Measurements from ENCODE around the gene ALKBH7.

ALKBH7 gene

DNA sequence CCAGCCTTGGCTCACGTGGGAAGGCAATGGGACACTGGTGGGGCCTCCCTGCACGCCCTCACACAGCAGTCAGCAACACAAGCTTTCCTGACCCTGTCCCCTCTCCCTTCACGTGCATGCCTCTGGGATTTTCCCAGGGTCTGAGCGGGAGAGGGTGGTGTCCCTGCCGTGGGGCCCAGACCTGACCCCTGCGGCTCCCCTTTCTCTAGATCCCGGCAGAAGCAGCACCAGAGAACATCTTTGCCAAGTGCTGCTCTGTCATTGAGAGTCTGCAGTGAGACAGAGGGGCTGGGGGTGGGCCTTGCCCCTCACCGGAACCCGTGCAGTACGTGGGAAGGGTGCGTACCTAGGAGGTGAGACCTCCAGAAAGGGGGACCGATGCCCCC lies 39.5 kb downstream of the ALKBH7 start:
- CTCF ChIA-PET = interaction anchor here (0.6 kb wide), 1 partner anchor 94 kb away, joined by 3 read pairs; no protein-coding TSS in a partner anchor

GRCh38 chr19:6412447-6413091 lies 40.0 kb downstream of the ALKBH7 start:
- ChIA-PET CTCF (interaction anchor here (0.6 kb wide), 1 partner anchor 93 kb away, joined by 3 read pairs; no protein-coding TSS in a partner anchor), POLR2A (interaction anchor here (1.1 kb wide), 1 partner anchor 10 kb away, joined by 4 read pairs; no protein-coding TSS in a partner anchor)
- peaks cover 2 to 41% (median 31%) of the 10 kb centered on the region in 4 experiments for H3K36me3 ChIP-seq (ENCODE audit: control insufficient read depth in 4 of 4, insufficient read depth in 4 of 4, low read length in 3 of 4)
- DNase-seq = peak in 2 of 3 donors; percentile 40 to 53
- H3K4me3 ChIP-seq (ENCODE audit: control insufficient read depth in 1 of 7, extremely low read depth in 1 of 7, insufficient read depth in 4 of 7, low read depth in 2 of 7, low read length in 6 of 7) = no peak overlapping the region
- no peak overlapping the region for H3K27ac ChIP-seq (ENCODE audit: insufficient read depth in 1 of 2, low read depth in 1 of 2, low read length in 2 of 2, poor library complexity in 1 of 2, severe bottlenecking in 2 of 2)
- H3K27me3 ChIP-seq (replicated peaks in 2 of 5; ENCODE audit: control insufficient read depth in 4 of 5, insufficient read depth in 5 of 5, low read length in 4 of 5) = no peaks in the 10 kb centered on the region
- no peaks in the 10 kb centered on the region for H3K4me1 ChIP-seq (ENCODE audit: control extremely low read depth in 1 of 4, control insufficient read depth in 4 of 4, insufficient read depth in 4 of 4, low read length in 3 of 4)
- no peaks in the 10 kb centered on the region for H3K9me3 ChIP-seq (ENCODE audit: control extremely low read depth in 1 of 5, control insufficient read depth in 4 of 5, insufficient read depth in 2 of 5, low read depth in 1 of 5, low read length in 4 of 5)
- 73% methylated on average over 8 of the region's 15 CpGs for WGBS (ENCODE audit: insufficient coverage)

More for the DNA sequence above, 39.5 kb downstream of the ALKBH7 start:
- Histone ChIP-seq H3K4me1 (ENCODE audit: control extremely low read depth in 1 of 4, control insufficient read depth in 4 of 4, insufficient read depth in 4 of 4, low read length in 3 of 4) (no peaks in the 10 kb centered on the region), H3K4me3 (ENCODE audit: control insufficient read depth in 1 of 7, extremely low read depth in 1 of 7, insufficient read depth in 4 of 7, low read depth in 2 of 7, low read length in 6 of 7) (no peak overlapping the region), H3K27me3 (replicated peaks in 2 of 5; ENCODE audit: control insufficient read depth in 4 of 5, insufficient read depth in 5 of 5, low read length in 4 of 5) (no peaks in the 10 kb centered on the region), H3K27ac (ENCODE audit: insufficient read depth in 1 of 2, low read depth in 1 of 2, low read length in 2 of 2, poor library complexity in 1 of 2, severe bottlenecking in 2 of 2) (no peak overlapping the region), H3K9me3 (ENCODE audit: control extremely low read depth in 1 of 5, control insufficient read depth in 4 of 5, insufficient read depth in 2 of 5, low read depth in 1 of 5, low read length in 4 of 5) (no peaks in the 10 kb centered on the region), H3K36me3 (ENCODE audit: control insufficient read depth in 4 of 4, insufficient read depth in 4 of 4, low read length in 3 of 4) (peaks cover 0 to 36% (median 28%) of the 10 kb centered on the region in 4 experiments)
- POLR2A ChIA-PET = interaction anchor here (1.1 kb wide), 1 partner anchor 11 kb away, joined by 4 read pairs; no protein-coding TSS in a partner anchor
- no peak for DNase-seq
- 95% methylated on average over 12 of the region's 12 CpGs for WGBS (ENCODE audit: insufficient coverage)

DNA sequence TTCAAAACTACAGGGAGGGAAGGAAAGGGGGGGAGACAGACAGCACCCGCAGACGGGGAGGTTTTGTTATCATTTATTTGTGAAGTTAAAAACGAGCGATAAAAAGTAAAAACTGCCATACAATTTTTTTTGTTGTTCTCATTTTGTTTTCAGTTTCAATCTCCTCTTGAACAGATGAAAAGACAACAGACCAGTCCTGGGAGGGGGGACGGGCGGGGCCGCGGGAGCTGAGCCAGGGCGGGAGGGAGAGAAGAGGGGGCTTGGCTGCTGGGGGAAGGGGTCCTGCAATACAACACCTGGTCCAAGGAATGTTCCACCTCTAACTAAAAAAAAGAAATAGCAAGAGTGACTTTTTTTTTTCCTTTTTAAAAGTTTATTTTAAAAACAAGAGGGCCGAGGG lies 40.7 kb downstream of the ALKBH7 start:
- DNase-seq = no peak
- H3K36me3 ChIP-seq (ENCODE audit: control insufficient read depth in 4 of 4, insufficient read depth in 4 of 4, low read length in 3 of 4) = peaks cover 4 to 48% (median 38%) of the 10 kb centered on the region in 4 experiments
- 100% methylated on average over 1 of the region's 10 CpGs for WGBS (ENCODE audit: insufficient coverage)
- ChIA-PET POLR2A (no interaction called here), CTCF (no interaction called here)
- no peak overlapping the region for H3K27ac ChIP-seq (ENCODE audit: insufficient read depth in 1 of 2, low read depth in 1 of 2, low read length in 2 of 2, poor library complexity in 1 of 2, severe bottlenecking in 2 of 2)
- H3K9me3 ChIP-seq (ENCODE audit: control extremely low read depth in 1 of 5, control insufficient read depth in 4 of 5, insufficient read depth in 2 of 5, low read depth in 1 of 5, low read length in 4 of 5) = no peaks in the 10 kb centered on the region
- H3K27me3 ChIP-seq (replicated peaks in 2 of 5; ENCODE audit: control insufficient read depth in 4 of 5, insufficient read depth in 5 of 5, low read length in 4 of 5) = no peaks in the 10 kb centered on the region
- H3K4me1 ChIP-seq (ENCODE audit: control extremely low read depth in 1 of 4, control insufficient read depth in 4 of 4, insufficient read depth in 4 of 4, low read length in 3 of 4) = no peaks in the 10 kb centered on the region
- H3K4me3 ChIP-seq (ENCODE audit: control insufficient read depth in 1 of 7, extremely low read depth in 1 of 7, insufficient read depth in 4 of 7, low read depth in 2 of 7, low read length in 6 of 7) = no peak overlapping the region

GRCh38 chr19:6413721-6414643 lies 41.4 kb downstream of the ALKBH7 start:
- H3K36me3 ChIP-seq (ENCODE audit: control insufficient read depth in 4 of 4, insufficient read depth in 4 of 4, low read length in 3 of 4) = peaks cover 4 to 55% (median 43%) of the 10 kb centered on the region in 4 experiments
- no peaks in the 10 kb centered on the region for H3K27me3 ChIP-seq (replicated peaks in 2 of 5; ENCODE audit: control insufficient read depth in 4 of 5, insufficient read depth in 5 of 5, low read length in 4 of 5)
- no peak overlapping the region for H3K27ac ChIP-seq (ENCODE audit: insufficient read depth in 1 of 2, low read depth in 1 of 2, low read length in 2 of 2, poor library complexity in 1 of 2, severe bottlenecking in 2 of 2)
- DNase-seq = no peak
- H3K4me3 ChIP-seq (ENCODE audit: control insufficient read depth in 1 of 7, extremely low read depth in 1 of 7, insufficient read depth in 4 of 7, low read depth in 2 of 7, low read length in 6 of 7) = no peak overlapping the region
- H3K9me3 ChIP-seq (ENCODE audit: control extremely low read depth in 1 of 5, control insufficient read depth in 4 of 5, insufficient read depth in 2 of 5, low read depth in 1 of 5, low read length in 4 of 5) = no peaks in the 10 kb centered on the region
- POLR2A ChIA-PET = no interaction called here
- 86% methylated on average over 23 of the region's 42 CpGs for WGBS (ENCODE audit: insufficient coverage)
- CTCF ChIA-PET = no interaction called here
- no peaks in the 10 kb centered on the region for H3K4me1 ChIP-seq (ENCODE audit: control extremely low read depth in 1 of 4, control insufficient read depth in 4 of 4, insufficient read depth in 4 of 4, low read length in 3 of 4)

- CTCF ChIA-PET = no interaction called here
- Histone ChIP-seq H3K36me3 (ENCODE audit: control insufficient read depth in 4 of 4, insufficient read depth in 4 of 4, low read length in 3 of 4) (peaks cover 4 to 65% (median 53%) of the 10 kb centered on the region in 4 experiments), H3K27ac (ENCODE audit: insufficient read depth in 1 of 2, low read depth in 1 of 2, low read length in 2 of 2, poor library complexity in 1 of 2, severe bottlenecking in 2 of 2) (no peak overlapping the region), H3K9me3 (ENCODE audit: control extremely low read depth in 1 of 5, control insufficient read depth in 4 of 5, insufficient read depth in 2 of 5, low read depth in 1 of 5, low read length in 4 of 5) (no peaks in the 10 kb centered on the region), H3K27me3 (replicated peaks in 2 of 5; ENCODE audit: control insufficient read depth in 4 of 5, insufficient read depth in 5 of 5, low read length in 4 of 5) (no peaks in the 10 kb centered on the region), H3K4me1 (ENCODE audit: control extremely low read depth in 1 of 4, control insufficient read depth in 4 of 4, insufficient read depth in 4 of 4, low read length in 3 of 4) (no peaks in the 10 kb centered on the region), H3K4me3 (ENCODE audit: control insufficient read depth in 1 of 7, extremely low read depth in 1 of 7, insufficient read depth in 4 of 7, low read depth in 2 of 7, low read length in 6 of 7) (no peak overlapping the region)
- POLR2A ChIA-PET = no interaction called here
- WGBS (ENCODE audit: insufficient coverage) = 96% methylated on average over 37 of the region's 47 CpGs
- DNase-seq = no peak
Measured at GRCh38 chr19:6414793-6415590, 42.4 kb downstream of the ALKBH7 start.

GRCh38 chr19:6415591-6416190 lies 43.1 kb downstream of the ALKBH7 start:
- no peaks in the 10 kb centered on the region for H3K27me3 ChIP-seq (replicated peaks in 2 of 5; ENCODE audit: control insufficient read depth in 4 of 5, insufficient read depth in 5 of 5, low read length in 4 of 5)
- WGBS (ENCODE audit: insufficient coverage) = 98% methylated on average over 15 of the region's 32 CpGs
- peaks cover 7 to 72% (median 60%) of the 10 kb centered on the region in 4 experiments for H3K36me3 ChIP-seq (ENCODE audit: control insufficient read depth in 4 of 4, insufficient read depth in 4 of 4, low read length in 3 of 4)
- no peak overlapping the region for H3K27ac ChIP-seq (ENCODE audit: insufficient read depth in 1 of 2, low read depth in 1 of 2, low read length in 2 of 2, poor library complexity in 1 of 2, severe bottlenecking in 2 of 2)
- no peaks in the 10 kb centered on the region for H3K4me1 ChIP-seq (ENCODE audit: control extremely low read depth in 1 of 4, control insufficient read depth in 4 of 4, insufficient read depth in 4 of 4, low read length in 3 of 4)
- H3K4me3 ChIP-seq (ENCODE audit: control insufficient read depth in 1 of 7, extremely low read depth in 1 of 7, insufficient read depth in 4 of 7, low read depth in 2 of 7, low read length in 6 of 7) = no peak overlapping the region
- POLR2A ChIA-PET = interaction anchor here (0.6 kb wide), 1 partner anchor 120 kb away, joined by 3 read pairs; no protein-coding TSS in a partner anchor
- H3K9me3 ChIP-seq (ENCODE audit: control extremely low read depth in 1 of 5, control insufficient read depth in 4 of 5, insufficient read depth in 2 of 5, low read depth in 1 of 5, low read length in 4 of 5) = no peaks in the 10 kb centered on the region
- CTCF ChIA-PET = no interaction called here
- no peak for DNase-seq

All from common myeloid progenitor, CD34-positive (primary cell).